ENCODE results near the gene UMAD1.

UMAD1 gene

DNA sequence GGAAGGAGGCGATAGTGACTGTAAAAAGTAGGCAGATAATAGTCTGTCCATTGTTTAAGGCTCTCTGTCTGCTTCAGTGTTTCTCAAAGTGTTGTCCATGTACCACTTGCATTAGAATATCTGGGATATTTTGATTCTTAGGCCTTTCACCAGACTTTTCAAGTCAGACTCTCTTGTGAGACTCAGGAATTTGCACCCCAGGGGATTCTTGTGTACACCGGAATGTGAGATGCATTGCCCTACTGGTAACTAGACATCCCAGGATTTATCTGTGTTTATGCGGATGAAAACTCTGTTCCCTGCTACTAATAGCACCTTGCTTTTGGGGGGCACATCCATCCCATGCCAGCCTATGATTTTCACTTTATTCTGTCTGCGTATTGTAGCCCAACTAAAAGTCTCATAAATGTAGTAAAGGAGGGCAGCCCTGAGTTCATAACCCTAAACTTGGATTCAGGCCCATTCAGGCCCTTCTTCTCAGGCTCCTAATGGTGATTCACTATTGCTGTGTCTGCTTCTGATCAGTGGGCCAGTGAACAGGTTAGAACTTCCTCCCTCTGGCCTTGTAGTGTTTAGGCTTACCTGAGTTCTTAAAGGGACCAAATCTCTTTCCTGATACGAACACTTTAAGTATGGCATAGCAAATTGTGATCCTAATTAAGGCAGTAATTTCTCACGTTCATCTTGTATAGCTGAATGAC, 149.6 kb downstream of the UMAD1 start:
- TF ChIP-seq, protein P1, sequence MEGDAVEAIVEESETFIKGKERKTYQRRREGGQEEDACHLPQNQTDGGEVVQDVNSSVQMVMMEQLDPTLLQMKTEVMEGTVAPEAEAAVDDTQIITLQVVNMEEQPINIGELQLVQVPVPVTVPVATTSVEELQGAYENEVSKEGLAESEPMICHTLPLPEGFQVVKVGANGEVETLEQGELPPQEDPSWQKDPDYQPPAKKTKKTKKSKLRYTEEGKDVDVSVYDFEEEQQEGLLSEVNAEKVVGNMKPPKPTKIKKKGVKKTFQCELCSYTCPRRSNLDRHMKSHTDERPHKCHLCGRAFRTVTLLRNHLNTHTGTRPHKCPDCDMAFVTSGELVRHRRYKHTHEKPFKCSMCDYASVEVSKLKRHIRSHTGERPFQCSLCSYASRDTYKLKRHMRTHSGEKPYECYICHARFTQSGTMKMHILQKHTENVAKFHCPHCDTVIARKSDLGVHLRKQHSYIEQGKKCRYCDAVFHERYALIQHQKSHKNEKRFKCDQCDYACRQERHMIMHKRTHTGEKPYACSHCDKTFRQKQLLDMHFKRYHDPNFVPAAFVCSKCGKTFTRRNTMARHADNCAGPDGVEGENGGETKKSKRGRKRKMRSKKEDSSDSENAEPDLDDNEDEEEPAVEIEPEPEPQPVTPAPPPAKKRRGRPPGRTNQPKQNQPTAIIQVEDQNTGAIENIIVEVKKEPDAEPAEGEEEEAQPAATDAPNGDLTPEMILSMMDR (IDR thresholded peaks at IDR 0.05; ENCODE audit: extremely low read depth, missing control alignments) = no peak

GRCh38 chr7:7791523-7791922, 151.0 kb downstream of the UMAD1 start:
- TF ChIP-seq, protein P1 (IDR thresholded peaks at IDR 0.05; ENCODE audit: extremely low read depth, missing control alignments) = no peak

More for the DNA sequence above, 149.6 kb downstream of the UMAD1 start:
- DNase-seq (ENCODE audit: low spot score) = no peak

GRCh38 chr7:7792056-7792455, 151.5 kb downstream of the UMAD1 start:
- TF ChIP-seq, protein P1 (IDR thresholded peaks at IDR 0.05; ENCODE audit: extremely low read depth, missing control alignments) = no peak
- no peak for DNase-seq (ENCODE audit: low spot score)

More at GRCh38 chr7:7791523-7791922, 151.0 kb downstream of the UMAD1 start:
- no peak for DNase-seq (ENCODE audit: low spot score)

DNA sequence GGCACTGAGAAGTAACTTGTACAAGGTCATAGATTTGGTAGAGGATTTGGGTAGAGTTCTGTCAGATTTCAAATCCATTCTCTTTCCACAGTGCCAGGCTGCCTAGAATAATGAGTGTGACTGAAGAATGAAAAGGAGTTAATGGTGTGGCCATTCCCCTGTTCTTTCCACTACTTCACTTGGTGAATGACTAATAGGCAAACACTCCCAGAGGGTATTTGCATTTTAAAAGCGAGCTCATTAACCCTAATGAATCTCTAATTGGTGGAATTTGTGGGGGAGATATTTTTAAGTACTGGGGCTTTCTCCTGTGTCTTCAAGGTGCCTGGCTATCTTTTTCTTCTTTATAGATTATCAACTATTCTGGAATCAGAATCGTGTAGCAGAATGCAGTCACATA, 152.7 kb downstream of the UMAD1 start:
- DNase-seq (ENCODE audit: low spot score) = no peak
- TF ChIP-seq, protein P1 (IDR thresholded peaks at IDR 0.05; ENCODE audit: extremely low read depth, missing control alignments) = no peak

- no peak for DNase-seq (ENCODE audit: low spot score)
- TF ChIP-seq, protein P1 (IDR thresholded peaks at IDR 0.05; ENCODE audit: extremely low read depth, missing control alignments) = no peak
These were observed 153.4 kb downstream of the UMAD1 start for GRCh38 chr7:7793921-7794320.

DNA sequence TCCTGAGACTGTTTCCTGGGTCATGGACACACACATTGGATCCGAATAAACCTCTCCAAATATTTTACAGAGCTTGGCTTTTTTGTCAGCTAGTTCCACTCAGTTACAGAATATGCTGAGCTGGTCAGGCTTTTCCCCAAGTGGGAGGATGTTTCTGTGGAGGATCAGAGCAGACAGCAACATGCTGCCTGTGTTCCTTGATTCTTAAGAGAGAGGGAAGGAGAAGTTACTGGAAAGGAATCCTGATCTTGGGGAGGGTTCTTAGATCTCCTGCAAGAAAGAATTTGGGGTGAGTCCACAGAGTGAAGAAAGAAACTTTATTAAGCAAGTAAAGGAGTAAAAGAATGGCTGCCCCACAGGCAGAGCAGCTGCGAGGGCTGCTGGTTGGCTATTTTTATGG, 154.7 kb downstream of the UMAD1 start:
- no peak for DNase-seq (ENCODE audit: low spot score)
- TF ChIP-seq, protein P1 (IDR thresholded peaks at IDR 0.05; ENCODE audit: extremely low read depth, missing control alignments) = no peak

- DNase-seq (ENCODE audit: low spot score) = no peak
- TF ChIP-seq, protein P1 (IDR thresholded peaks at IDR 0.05; ENCODE audit: extremely low read depth, missing control alignments) = no peak
These were observed 155.1 kb downstream of the UMAD1 start for GRCh38 chr7:7795630-7796121.
